ENCODE measurements around the gene ATG3. TPM values are rescaled to one million over a fixed set of nuclear protein-coding genes. Genes with fewer than 3 reads are reported as not detected.

ATG3 gene
- total and polyA plus RNA-seq, 9 of the 15 experiments (the other 6 are each of a cell fraction or from before 2014, with no cell fraction given) = 48.7 to 107 (median 64.7) TPM

DNA sequence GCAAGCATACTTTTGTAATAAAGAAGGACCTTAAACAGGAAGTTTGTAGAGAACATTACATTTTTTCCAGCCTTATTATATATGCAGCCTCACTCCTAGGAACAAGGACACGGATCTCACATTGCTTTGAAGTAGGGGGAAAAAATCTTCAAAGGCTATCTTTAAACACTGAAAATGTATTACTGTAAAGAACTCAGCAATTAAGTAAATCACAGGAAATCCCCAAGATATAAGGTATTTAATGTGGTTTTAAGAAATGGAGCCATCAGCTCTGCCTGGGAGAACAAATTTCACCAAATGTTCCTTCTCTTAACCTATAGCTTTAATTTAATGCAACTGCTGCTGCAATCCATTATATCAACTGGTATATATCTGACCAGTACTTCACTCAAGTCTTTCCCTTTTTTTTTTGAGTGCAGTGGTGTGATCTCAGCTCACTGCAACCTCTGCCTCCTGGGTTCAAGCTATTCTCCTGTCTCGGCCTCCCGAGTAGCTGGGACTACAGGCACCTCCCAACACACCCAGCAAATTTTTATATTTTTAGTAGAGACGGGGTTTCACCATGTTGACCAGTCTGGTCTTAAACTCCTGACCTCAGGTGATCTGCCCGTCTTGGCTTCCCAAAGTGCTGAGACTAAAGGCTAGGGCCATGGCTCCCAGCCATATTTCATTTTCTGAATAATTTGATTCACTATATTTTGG lies 65.2 kb downstream of the ATG3 start:
- no TSS peak for BruUV-seq (replicated peaks)
- Histone ChIP-seq H3K9me3 (replicated peaks; ENCODE audit: control insufficient read depth, insufficient read depth, low read depth, low read length) (no peaks in the 10 kb centered on the region), H2AFZ (ENCODE audit: low read depth, low read length) (no peak overlapping the region), H3K9ac (ENCODE audit: insufficient read depth in 1 of 2, low read depth in 2 of 2, low read length in 2 of 2) (no peak overlapping the region), H4K20me1 (replicated peaks; ENCODE audit: control insufficient read depth, insufficient read depth, low read length) (no peaks in the 10 kb centered on the region), H3K79me2 (ENCODE audit: control insufficient read depth, insufficient read depth, low read length) (no peaks in the 10 kb centered on the region), H3K27me3 (ENCODE audit: control insufficient read depth in 2 of 2, insufficient read depth in 2 of 2, low read length in 2 of 2) (no peaks in the 10 kb centered on the region), H3K4me1 (replicated peaks in 1 of 2; ENCODE audit: control insufficient read depth in 2 of 2, insufficient read depth in 2 of 2, low read length in 2 of 2) (no peaks in the 10 kb centered on the region), H3K36me3 (ENCODE audit: control insufficient read depth, insufficient read depth, low read length) (no peaks in the 10 kb centered on the region), H3K27ac (ENCODE audit: extremely low read depth, low read depth, low read length) (no peak overlapping the region), H3K9me1 (ENCODE audit: control insufficient read depth, insufficient read depth, low read length) (no peaks in the 10 kb centered on the region), H3K4me3 (no peak overlapping the region), H3K4me2 (ENCODE audit: insufficient read depth, low read length) (no peak overlapping the region)
- ATAC-seq (no peak), DNase-seq (ENCODE audit: extremely low read depth in 1 of 4, low spot score in 3 of 4) (no peak), FAIRE-seq (no peak)
- ChIA-PET POLR2A (no interaction called here), CTCF (ENCODE audit: low intra/inter-chr PET ratio) (no interaction called here)
- in situ Hi-C loops (cut with MboI) (no loop called here), intact Hi-C loops (cut with micrococcal nuclease) (no loop called here)
- 0% methylated on average over 5 of the region's 5 CpGs for WGBS (ENCODE audit: insufficient coverage, low coverage, missing lambda C conversion rate)
- TF ChIP-seq PCBP1 (IDR thresholded peaks at IDR 0.05; ENCODE audit: low read depth, low read length, poor library complexity, severe bottlenecking) (no peak), CREB3L1 (IDR thresholded peaks at IDR 0.05; ENCODE audit: borderline replicate concordance, low read depth) (no peak), MTA1 (IDR thresholded peaks at IDR 0.05; ENCODE audit: borderline replicate concordance) (no peak), TSC22D4 (tag; IDR thresholded peaks at IDR 0.05) (no peak), STAT5A (IDR thresholded peaks at IDR 0.05; ENCODE audit: borderline replicate concordance, low read length) (no peak), ZEB2 (IDR thresholded peaks at IDR 0.05) (no peak), NCOA2 (IDR thresholded peaks at IDR 0.05; ENCODE audit: partially characterized antibody in 2 of 2) (no peak), XRCC3 (IDR thresholded peaks at IDR 0.05) (no peak)
- TF ChIP-seq, protein P1, sequence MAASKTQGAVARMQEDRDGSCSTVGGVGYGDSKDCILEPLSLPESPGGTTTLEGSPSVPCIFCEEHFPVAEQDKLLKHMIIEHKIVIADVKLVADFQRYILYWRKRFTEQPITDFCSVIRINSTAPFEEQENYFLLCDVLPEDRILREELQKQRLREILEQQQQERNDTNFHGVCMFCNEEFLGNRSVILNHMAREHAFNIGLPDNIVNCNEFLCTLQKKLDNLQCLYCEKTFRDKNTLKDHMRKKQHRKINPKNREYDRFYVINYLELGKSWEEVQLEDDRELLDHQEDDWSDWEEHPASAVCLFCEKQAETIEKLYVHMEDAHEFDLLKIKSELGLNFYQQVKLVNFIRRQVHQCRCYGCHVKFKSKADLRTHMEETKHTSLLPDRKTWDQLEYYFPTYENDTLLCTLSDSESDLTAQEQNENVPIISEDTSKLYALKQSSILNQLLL (CRISPR knock-in tag; IDR thresholded peaks at IDR 0.05; ENCODE audit: borderline replicate concordance) = no peak
